ENCODE measurements around the gene PROX1.

The PROX1 gene, protein sequence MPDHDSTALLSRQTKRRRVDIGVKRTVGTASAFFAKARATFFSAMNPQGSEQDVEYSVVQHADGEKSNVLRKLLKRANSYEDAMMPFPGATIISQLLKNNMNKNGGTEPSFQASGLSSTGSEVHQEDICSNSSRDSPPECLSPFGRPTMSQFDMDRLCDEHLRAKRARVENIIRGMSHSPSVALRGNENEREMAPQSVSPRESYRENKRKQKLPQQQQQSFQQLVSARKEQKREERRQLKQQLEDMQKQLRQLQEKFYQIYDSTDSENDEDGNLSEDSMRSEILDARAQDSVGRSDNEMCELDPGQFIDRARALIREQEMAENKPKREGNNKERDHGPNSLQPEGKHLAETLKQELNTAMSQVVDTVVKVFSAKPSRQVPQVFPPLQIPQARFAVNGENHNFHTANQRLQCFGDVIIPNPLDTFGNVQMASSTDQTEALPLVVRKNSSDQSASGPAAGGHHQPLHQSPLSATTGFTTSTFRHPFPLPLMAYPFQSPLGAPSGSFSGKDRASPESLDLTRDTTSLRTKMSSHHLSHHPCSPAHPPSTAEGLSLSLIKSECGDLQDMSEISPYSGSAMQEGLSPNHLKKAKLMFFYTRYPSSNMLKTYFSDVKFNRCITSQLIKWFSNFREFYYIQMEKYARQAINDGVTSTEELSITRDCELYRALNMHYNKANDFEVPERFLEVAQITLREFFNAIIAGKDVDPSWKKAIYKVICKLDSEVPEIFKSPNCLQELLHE

GRCh38 chr1:213987927-213988506 is at the start of gene PROX1:
PROX1 (plus strand) TSS chr1:213987973; CDS start chr1:213996536, 8,563 bp downstream.
- peak; percentile 56 to 81 for DNase-seq

- DNase-seq: no peak
Measured at GRCh38 chr1:213938776-213939175, 49.0 kb upstream of the PROX1 start.

DNA sequence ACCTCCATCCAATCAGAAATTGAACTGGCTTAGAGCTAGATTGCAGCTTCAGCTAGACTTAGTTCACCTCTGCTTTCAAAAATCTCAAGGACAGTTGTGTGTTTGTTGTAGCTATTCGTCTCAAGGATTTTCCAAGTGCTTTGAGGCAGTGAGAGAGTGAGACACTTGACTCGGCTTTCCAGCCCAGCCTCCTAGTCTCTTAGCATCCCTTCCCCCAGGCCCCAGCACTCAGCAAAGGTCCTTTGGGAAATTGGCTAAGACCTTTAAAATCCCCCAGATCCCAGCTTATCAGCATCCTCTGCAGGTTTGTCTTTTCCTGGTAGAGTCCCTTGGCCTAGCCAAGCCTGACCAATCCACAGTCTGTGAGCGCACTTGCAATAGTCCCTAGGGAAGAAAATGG is 47.9 kb upstream of the PROX1 start:
- no peak for DNase-seq

- DNase-seq: no peak
Measured at GRCh38 chr1:213940947-213941346, 46.8 kb upstream of the PROX1 start.

DNA sequence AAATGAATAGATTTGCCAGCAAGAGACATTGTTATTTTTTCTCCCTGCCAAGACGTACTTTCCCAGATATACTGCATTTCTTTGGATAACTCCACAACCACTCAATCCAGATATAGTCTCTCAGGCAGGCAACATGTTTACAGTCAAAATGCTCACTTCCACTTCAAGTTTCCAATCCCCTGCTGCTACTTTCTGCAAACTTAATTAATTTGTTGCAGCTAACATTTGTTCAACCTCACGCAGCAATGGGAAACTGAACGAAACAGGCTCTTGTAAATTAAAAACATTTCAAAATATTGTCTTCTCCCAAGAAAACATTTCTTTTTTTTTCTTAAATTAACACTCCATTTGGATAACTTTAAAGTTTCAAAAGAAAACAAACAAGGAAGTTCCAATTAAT is 45.7 kb upstream of the PROX1 start:
- DNase-seq: no peak

DNA sequence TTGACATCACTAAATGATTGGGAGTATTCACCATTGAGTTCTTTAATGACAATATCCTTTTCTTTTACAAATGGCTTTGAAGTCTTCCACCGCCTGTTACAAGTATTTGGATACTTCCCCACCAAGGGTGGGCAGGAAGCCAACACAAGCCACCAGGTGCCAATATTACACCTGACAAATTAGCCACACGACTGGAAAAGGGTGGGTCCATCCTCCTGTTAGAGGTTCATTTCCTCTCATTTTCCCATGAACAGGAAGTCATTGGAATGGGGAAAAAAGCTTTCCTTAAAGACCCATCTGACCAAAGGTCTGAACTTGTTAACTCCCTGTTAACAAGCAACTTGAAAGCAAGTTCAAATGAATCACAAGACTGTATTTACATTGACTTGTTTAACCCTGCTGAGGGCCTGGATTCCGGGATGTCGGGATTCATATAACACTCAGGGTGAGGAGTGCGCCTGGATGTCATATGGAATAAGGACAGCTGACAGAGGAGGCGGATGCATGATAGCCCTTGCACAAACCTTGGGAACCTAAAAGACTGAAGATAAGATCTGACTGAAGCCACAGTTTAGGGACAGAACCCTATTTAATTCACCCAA is 40.5 kb upstream of the PROX1 start:
- DNase-seq: no peak

- DNase-seq: no peak
Measured at GRCh38 chr1:213951876-213952275, 35.9 kb upstream of the PROX1 start.

DNA sequence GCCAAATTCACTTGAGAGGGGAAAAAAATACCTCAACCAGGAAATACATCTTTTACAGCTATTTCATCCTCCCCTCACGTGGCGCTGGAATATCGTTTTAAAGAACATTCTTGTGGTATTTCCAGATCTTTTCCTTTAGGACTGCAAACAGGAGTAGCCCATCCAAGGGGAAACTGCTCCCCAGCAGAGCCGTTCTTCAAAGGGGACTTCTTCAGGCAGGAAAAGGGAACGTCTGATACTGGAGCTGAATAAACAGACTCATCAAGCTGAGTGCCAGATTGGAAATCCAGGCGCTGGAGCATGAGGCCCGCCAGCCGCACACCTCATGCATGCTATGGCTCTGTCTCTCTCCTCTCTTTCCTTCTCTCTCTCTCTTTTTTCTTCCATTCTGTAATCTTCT is 34.0 kb upstream of the PROX1 start:
- DNase-seq: no peak

DNA sequence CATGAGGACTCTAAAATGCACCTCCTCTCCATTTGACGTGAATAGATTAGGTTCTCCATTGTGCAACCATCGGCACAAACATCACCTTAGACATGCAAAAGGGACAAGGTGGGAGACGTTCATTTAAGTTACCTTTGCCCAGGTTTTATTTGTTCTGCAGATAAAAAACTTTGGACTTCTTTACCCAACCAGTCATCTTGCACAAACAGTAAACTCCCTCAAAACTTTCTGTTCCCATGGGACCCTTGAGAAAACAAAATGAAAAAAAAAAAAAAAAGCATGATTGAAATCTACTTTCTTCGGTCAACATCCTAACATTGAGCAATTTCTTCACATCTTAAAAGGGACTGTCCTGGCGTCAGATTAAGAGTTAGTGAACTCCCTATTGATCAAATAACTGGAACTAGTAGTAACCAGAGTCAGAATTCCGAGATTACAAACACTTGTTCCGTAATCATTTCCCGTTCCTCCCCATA is 31.4 kb upstream of the PROX1 start:
- no peak for DNase-seq

DNA sequence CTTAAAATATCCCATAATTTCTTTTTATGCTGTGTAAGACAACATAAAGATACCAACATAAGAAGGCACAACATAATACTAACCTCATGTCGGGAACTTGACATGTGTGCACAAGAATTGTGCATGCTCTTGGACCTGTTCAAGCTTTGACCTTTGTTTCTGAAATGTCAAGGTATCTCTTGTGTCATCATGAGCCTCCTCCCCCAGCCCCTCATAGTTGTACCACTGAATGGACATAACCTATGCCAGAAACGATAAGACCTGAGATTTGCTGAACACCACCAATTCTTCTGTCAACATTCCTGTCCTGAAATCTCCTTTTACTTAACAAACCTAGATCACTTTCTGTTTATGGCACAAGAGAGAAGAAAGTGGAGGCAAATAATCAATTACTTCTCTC is 29.4 kb upstream of the PROX1 start:
- DNase-seq: no peak

DNA sequence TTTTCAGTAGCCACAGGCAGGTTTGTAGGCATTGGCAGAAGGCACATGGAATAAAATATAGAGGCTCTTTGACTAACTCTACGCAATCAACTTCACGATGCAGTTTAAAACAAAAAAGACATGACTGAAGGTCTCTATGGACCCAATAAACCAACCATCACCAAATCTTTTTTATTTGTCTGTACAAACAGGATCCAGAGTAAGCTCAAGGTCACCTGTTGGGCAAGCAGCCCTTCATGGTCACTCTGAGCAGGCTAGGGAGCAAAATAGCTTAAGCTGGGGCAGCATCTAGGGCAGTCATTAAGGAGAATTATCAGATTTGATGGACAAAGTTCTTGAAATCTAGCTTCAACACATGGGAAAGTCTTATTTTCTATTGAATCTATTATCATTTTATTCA is 26.8 kb upstream of the PROX1 start:
- DNase-seq: no peak

- DNase-seq: no peak
Measured at GRCh38 chr1:213962508-213962907, 25.3 kb upstream of the PROX1 start.

- DNase-seq: no peak
Measured at GRCh38 chr1:213966122-213966521, 21.7 kb upstream of the PROX1 start.

- no peak for DNase-seq
Measured at GRCh38 chr1:213968146-213968825, 19.5 kb upstream of the PROX1 start.

DNA sequence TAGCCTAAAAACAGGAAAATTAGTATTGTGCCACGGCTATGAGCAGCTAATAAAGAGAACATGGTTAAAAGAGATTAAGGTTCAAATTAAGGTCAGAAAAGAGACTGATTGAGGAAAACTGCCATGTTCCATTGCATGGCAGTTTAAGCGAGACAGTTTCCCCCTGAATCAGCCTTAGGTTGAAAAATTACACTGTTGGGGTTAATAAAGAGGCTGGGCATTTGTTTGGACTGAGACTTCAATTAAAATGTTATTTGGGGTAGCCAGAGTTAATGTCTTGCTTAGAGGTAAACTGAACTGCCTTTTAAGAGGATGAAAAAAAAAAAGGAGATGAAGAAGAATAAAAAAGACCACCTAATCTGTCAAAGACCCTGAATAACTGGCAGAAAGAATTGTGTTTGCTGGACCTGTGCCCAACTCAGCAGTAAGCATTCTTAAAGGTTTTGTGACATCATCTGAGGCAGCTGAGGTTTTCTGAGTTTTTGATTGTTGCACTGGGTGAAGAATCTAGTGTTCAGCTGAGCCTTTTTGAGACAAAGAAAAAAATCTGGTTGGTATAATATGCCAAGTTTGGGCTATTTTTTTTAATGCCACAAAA is 17.7 kb upstream of the PROX1 start:
- DNase-seq: no peak

- DNase-seq: no peak
Measured at GRCh38 chr1:213972141-213972540, 15.6 kb upstream of the PROX1 start.

GRCh38 chr1:213973129-213973528 is 14.6 kb upstream of the PROX1 start:
- no peak for DNase-seq

- no peak for DNase-seq
Measured at GRCh38 chr1:213976665-213977485, 10.9 kb upstream of the PROX1 start.

GRCh38 chr1:213977486-213977842 is 10.3 kb upstream of the PROX1 start:
- DNase-seq: no peak

DNA sequence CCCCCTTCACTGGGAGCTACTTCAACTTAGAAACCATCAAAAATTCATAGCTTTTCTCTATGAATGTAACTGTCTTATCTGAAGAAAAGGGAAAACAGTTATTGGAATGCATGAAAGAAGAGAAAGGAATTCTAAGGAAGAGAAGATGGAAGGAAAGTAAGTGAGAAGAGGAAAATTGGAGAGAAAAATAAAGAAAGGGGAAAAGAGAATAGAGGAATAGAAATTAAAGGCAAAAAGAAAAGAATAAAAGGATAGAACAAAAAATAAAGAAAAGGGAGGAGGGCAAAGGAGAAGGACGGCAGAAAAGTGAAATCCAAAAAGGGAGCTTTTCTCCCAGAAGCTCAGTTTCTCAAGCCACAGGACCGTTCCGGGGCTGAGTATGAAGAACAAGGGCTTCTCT is 9.9 kb upstream of the PROX1 start:
- DNase-seq: no peak
